Stomach (tissue), 9 donors: ENCODE measurements around the gene GALNT17. TPM values are rescaled to one million over a fixed set of nuclear protein-coding genes. Genes with fewer than 3 reads are reported as not detected.

Source experiments
- DNase-seq, 2 donors: peaks; one replicate each; pipeline versions ENCODE4 v3.0.0 to v3.0.0-alpha.2; 2013 to 2019
- H3K27ac ChIP-seq, 5 donors: fragments of 200-600 bp in 4 of 5; sonication (generic) in 4 of 5; one replicate each; pipeline ENCODE4 v1.5.1; 2013 to 2019; ENCODE audit warnings: mild to moderate bottlenecking in 1 of 5, moderate library complexity in 1 of 5
- H3K27me3 ChIP-seq, 3 donors: fragments of 200-600 bp; sonication (generic); one replicate each; pipeline ENCODE4 v1.5.1; 2017 to 2019; ENCODE audit warnings: mixed run types in 1 of 3
- H3K36me3 ChIP-seq, 4 donors: fragments of 200-600 bp; sonication (generic); 1 replicate in 3 of 4; 2 replicates in 1 of 4; pipeline ENCODE4 v1.5.1; 2016 to 2019
- H3K4me1 ChIP-seq, 4 donors: fragments of 200-600 bp; sonication (generic); one replicate each; pipeline ENCODE4 v1.5.1; 2016 to 2019
- H3K4me3 ChIP-seq, 4 donors: fragments of 200-600 bp; sonication (generic) in 3 of 4; one replicate each; pipeline ENCODE4 v1.5.1; 2016 to 2019; ENCODE audit warnings: mild to moderate bottlenecking in 1 of 4
- H3K9me3 ChIP-seq, 4 donors: fragments of 200-600 bp; sonication (generic); one replicate each; pipeline ENCODE4 v1.5.1; 2016 to 2019
- CTCF ChIP-seq, 7 experiments: fragments of 450-650 bp in 4 of 7; fragments of 200-600 bp in 3 of 7; sonication (generic) in 3 of 7; IDR thresholded peaks; one replicate each; pipeline ENCODE4 v1.5.1; 2016 to 2019; ENCODE audit warnings: antibody characterized with exemption in 7 of 7, control low read depth in 2 of 7, mild to moderate bottlenecking in 1 of 7
- EP300 ChIP-seq: sonication (generic); formaldehyde crosslinking; IDR thresholded peaks from one replicate; pipeline ENCODE4 v1.6.1; 2017; ENCODE audit warnings: antibody characterized with exemption
- POLR2A ChIP-seq, 4 donors: fragments of 450-650 bp; IDR thresholded peaks; one replicate each; pipeline ENCODE4 v1.6.1; 2016; ENCODE audit warnings: antibody characterized with exemption in 4 of 4, control low read depth in 2 of 4, mild to moderate bottlenecking in 1 of 4, moderate library complexity in 1 of 4
- POLR2AphosphoS5 ChIP-seq, 3 donors: sonication (generic); formaldehyde crosslinking; IDR thresholded peaks; one replicate each; pipeline ENCODE4 v1.6.1; 2016; ENCODE audit warnings: antibody characterized with exemption in 3 of 3
- WGBS, 5 donors: extraction: QIAGEN DNeasy Blood & Tissue Kit in 3 of 5; methylation state at CpG; one replicate each; pipeline versions ENCODE4 v1.1.5 to v1.1.7; 2013 to 2018; 5-methylcytosine and 5-hydroxymethylcytosine counted together
- intact Hi-C: fragments of 100-400 bp; cut with DNase I; formaldehyde crosslinking; loops from one replicate; pipeline ENCODE4 v1.15.1; 2023; ENCODE audit warnings: low total_unique reads
- polyA plus RNA-seq, 3 donors: library from polyadenylated mRNA; stranded (reverse); fragments of 200-250 nt; gene quantifications; one replicate each; pipeline ENCODE4 v1.2.3, GENCODE V29; 2013
- total RNA-seq, 5 donors: library from RNA; depleted of rRNA; stranded (reverse); fragments of >200 nt; gene quantifications; one replicate each; pipeline versions ENCODE4 v1.1.0 to v1.2.3, GENCODE V29; 2014 to 2016
- donor health status: healthy with polysubstance abuse.
- donor health status: Bipolar disorder and iron deficiency.
- donor health status: healthy.

The GALNT17 gene
- total and polyA plus RNA-seq, 8 donors = 0.76 to 12.5 (median 1.6) TPM; not detected in 1

- intact Hi-C loops = no loop called here
- TF ChIP-seq EP300 (no peak), POLR2A (IDR thresholded peaks at IDR 0.05) (no peak), POLR2AphosphoS5 (IDR thresholded peaks at IDR 0.05) (no peak), CTCF (IDR thresholded peaks at IDR 0.05) (no peak)
- Histone ChIP-seq H3K9me3 (no peaks in the 10 kb centered on the region), H3K4me3 (no peak overlapping the region), H3K27me3 (no peaks in the 10 kb centered on the region), H3K27ac (no peak overlapping the region), H3K36me3 (no peaks in the 10 kb centered on the region), H3K4me1 (no peaks in the 10 kb centered on the region)
- 25 to 36% (median 29%) methylated on average over 1 of the region's 1 CpG for WGBS, 5 donors
- no peak for DNase-seq
These were observed 202.6 kb downstream of the GALNT17 start for GRCh38 chr7:71334541-71334940.

GRCh38 chr7:71338866-71339265 is 206.9 kb downstream of the GALNT17 start:
- WGBS, 5 donors = 60 to 68% (median 65%) methylated on average over 2 of the region's 2 CpGs
- TF ChIP-seq CTCF (IDR thresholded peaks at IDR 0.05) = no peak
- no peak for TF ChIP-seq POLR2A (IDR thresholded peaks at IDR 0.05)
- no peak for TF ChIP-seq EP300
- TF ChIP-seq POLR2AphosphoS5 (IDR thresholded peaks at IDR 0.05) = no peak

GRCh38 chr7:71339924-71340323 is 208.0 kb downstream of the GALNT17 start:
- Histone ChIP-seq H3K4me1 (no peaks in the 10 kb centered on the region), H3K4me3 (no peak overlapping the region), H3K27ac (no peak overlapping the region), H3K27me3 (no peaks in the 10 kb centered on the region), H3K9me3 (peaks cover 4 to 11% (median 7%) of the 10 kb centered on the region in 4 donors), H3K36me3 (no peaks in the 10 kb centered on the region)
- 60 to 94% (median 84%) methylated on average over 1 of the region's 1 CpG for WGBS, 5 donors
- intact Hi-C loops = no loop called here
- TF ChIP-seq POLR2A (IDR thresholded peaks at IDR 0.05) (no peak), CTCF (IDR thresholded peaks at IDR 0.05) (no peak), EP300 (no peak), POLR2AphosphoS5 (IDR thresholded peaks at IDR 0.05) (no peak)
- DNase-seq = no peak

More at GRCh38 chr7:71338866-71339265, 206.9 kb downstream of the GALNT17 start:
- peaks cover 0 to 7% (median 4%) of the 10 kb centered on the region in 4 donors for H3K9me3 ChIP-seq
- no peaks in the 10 kb centered on the region for H3K4me1 ChIP-seq
- no peak overlapping the region for H3K27ac ChIP-seq
- no peak for DNase-seq
- intact Hi-C loops = no loop called here
- no peaks in the 10 kb centered on the region for H3K27me3 ChIP-seq
- no peaks in the 10 kb centered on the region for H3K36me3 ChIP-seq
- H3K4me3 ChIP-seq = no peak overlapping the region

- TF ChIP-seq CTCF (IDR thresholded peaks at IDR 0.05) (no peak), POLR2A (IDR thresholded peaks at IDR 0.05) (no peak), EP300 (no peak), POLR2AphosphoS5 (IDR thresholded peaks at IDR 0.05) (no peak)
- peaks cover 4 to 18% (median 7%) of the 10 kb centered on the region in 4 donors for H3K9me3 ChIP-seq
- intact Hi-C loops = no loop called here
These were observed 210.3 kb downstream of the GALNT17 start for GRCh38 chr7:71342202-71342601.

More at GRCh38 chr7:71342202-71342601, 210.3 kb downstream of the GALNT17 start:
- no peak for DNase-seq
- Histone ChIP-seq H3K27me3 (no peaks in the 10 kb centered on the region), H3K4me3 (no peak overlapping the region), H3K36me3 (no peaks in the 10 kb centered on the region), H3K27ac (no peak overlapping the region), H3K4me1 (no peaks in the 10 kb centered on the region)
